GM18505 (cell line): ENCODE data around the gene EGFL8.

Source experiments
- ATAC-seq: cut with Tn5 transposase; IDR thresholded peaks from one replicate; pipeline ENCODE4 v1.9.1; 2021; ENCODE audit not compliant: unreplicated experiment
- POLR2A ChIP-seq: IDR thresholded peaks from 4 replicates; pipeline ENCODE4 v1.6.1; 2011; ENCODE audit warnings: borderline replicate concordance; ENCODE audit not compliant: insufficient read depth, insufficient read length; ENCODE audit errors: extremely low read depth

The EGFL8 gene

DNA sequence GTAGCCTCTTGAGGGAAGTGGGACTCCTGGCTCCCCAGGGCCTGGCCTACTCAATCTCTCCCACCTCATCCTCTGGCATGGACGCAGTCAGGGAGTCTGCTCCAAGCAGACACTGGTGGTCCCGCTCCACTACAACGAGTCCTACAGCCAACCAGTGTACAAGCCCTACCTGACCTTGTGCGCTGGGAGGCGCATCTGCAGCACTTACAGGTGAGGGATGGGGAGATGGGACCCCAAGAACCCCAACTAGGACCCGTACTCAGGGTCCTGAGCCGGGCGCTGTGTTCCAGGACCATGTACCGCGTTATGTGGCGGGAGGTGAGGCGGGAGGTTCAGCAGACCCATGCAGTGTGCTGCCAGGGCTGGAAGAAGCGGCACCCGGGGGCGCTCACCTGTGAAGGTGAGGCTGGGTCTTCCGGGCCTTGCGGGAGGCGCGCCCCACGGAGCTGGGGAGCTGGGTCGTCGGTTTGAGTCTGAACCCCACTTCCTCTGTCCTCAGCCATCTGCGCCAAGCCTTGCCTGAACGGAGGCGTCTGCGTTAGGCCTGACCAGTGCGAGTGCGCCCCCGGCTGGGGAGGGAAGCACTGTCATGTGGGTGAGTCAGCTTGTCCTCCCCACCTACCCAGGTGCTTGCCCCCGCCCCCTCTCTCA is 2.1 kb downstream of the EGFL8 start:
- TF ChIP-seq POLR2A, result no peak
- no peak for ATAC-seq

DNA sequence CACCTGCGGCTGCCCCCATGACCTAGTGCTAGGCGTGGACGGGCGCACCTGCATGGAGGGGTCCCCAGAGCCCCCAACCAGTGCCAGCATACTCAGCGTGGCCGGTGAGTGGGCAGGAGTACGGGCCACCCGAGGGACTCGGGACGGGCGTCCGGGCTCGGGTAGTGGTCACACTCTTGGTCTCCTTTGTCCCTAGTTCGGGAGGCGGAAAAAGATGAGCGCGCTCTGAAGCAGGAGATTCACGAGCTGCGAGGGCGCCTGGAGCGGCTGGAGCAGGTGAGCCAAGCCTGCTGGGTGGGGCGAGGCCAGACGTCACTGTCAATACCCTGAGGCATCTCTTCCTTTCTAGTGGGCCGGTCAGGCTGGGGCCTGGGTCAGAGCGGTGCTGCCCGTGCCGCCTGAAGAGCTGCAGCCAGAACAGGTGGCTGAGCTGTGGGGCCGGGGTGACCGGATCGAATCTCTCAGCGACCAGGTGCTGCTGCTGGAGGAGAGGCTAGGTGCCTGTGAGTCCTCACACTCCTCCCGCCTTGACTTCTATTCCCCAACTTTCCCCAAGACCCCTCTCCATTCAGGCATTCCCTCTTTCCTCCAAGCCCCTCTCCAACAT is 2.9 kb downstream of the EGFL8 start:
- no peak for ATAC-seq
- TF ChIP-seq POLR2A, result no peak

DNA sequence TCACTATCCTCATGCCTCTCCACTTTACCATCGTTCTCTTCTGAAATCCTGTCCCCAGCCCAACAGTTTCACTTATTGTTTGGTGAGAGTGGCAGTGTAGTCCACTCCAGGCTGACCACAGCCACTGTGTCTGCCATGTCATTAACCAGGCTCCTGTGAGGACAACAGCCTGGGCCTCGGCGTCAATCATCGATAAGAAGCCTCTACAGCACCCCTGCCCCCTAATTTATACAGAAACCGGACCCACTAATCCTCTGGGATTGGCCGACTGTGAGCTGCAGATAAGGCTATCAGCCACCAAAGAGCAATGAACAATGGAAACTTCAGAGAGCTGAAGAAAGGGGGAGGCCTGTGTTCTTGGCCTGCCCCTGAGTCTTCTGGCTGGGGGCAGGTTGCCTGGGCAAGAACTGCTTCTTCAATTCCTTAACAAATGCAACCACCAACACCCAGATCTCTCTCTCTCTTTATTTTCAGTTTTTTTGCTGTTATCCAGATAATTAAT is 3.4 kb downstream of the EGFL8 start:
- TF ChIP-seq POLR2A, result no peak
- no peak for ATAC-seq

DNA sequence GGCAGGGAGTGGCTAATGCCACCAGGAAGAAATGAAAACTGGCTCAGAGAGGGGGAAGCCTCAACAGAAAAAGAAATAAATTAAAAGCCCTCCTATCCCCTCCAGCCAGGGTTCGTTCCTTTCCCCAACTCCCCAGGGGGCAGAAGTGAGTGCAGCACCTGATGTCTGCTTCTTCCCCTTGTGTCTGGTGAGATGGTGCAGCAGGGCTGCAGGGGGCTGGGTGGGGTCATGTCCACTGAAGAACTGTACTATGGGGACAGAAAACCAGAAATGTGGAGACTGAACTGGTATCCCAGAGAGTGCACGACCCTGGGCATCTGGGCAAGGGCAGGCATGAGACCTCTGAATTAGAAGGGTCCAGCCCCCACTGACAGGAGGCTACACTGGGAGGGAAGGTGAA is 4.0 kb downstream of the EGFL8 start:
- no peak for TF ChIP-seq POLR2A

DNA sequence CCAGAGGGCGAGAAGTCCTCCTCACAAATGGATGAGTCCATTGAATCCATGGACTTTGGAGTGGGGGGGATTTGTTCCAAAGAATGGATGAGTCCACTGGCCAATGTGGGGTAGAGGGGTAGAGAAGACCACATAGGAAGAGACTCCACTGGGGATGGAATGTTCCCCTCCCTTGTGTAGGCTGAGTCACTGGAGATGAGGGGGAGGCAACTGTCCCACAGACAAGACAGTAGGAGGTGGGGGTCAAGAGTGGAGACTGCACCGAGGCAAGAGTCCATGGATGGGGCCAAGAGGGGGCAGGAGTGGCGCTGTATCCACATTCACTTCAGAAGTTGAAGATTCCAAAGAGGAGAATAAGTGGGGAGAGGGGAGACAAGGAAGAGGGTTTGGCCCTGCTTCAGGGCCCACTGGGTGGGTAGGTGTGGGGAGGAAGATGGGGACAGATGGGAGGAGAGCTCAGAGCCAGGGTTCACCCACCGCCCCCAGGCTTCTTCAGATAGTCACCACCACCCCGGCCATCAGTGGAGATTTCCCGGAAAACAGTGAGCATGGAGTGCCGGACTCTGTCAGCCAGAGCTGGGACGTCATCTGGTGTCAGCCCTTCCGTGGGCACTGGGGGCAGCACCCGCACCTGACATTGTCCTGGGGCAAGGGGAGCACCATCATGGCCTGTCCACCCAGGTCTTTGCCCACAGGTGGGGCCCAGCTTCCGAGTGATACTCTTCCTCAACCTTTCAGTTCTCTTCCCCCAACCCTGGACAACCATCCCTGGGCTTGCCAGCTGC is 4.6 kb downstream of the EGFL8 start:
- TF ChIP-seq POLR2A, result no peak
- no peak for ATAC-seq

More for the DNA sequence above, 4.0 kb downstream of the EGFL8 start:
- no peak for ATAC-seq

DNA sequence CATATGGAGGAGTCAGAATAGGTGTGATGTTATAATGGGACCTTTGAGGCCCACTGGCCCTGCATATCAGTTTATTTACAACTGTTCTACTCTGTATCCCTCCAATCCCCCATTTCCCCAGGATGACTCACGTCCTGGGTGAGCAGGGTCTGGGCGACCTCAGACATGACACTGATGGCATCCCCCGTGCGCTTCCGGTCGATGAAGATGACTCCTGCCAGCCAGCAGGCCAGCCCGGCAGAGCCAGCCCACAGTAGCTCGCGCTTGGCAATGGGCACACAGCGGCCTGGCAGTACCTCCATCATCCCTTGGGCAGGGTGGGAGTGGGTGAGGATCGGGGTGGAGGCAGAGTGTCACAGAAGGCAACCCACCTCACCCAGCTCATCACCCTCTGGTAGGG is 5.9 kb downstream of the EGFL8 start:
- no peak for ATAC-seq

DNA sequence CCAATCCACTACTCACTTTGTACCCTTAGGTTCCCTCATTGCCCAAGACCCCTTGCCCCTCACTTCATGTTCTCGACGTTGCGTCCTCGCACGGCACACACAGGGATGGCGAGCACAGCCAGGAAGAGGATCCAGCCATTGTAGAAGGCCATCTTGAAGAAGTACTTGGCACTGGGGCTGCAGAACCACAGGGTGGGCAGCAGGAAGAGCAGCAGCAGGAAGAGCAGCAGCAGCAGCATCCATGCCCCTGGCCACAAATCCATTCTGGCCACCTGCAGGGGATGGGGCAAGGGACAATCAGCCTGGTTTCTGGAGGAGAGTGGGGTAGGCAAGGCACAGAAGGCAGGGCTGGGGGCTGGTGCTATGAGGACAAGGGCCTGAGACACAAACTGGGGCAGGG is 6.8 kb downstream of the EGFL8 start:
- ATAC-seq, result no peak
- no peak for TF ChIP-seq POLR2A

More for the DNA sequence above, 5.9 kb downstream of the EGFL8 start:
- TF ChIP-seq POLR2A, result no peak

DNA sequence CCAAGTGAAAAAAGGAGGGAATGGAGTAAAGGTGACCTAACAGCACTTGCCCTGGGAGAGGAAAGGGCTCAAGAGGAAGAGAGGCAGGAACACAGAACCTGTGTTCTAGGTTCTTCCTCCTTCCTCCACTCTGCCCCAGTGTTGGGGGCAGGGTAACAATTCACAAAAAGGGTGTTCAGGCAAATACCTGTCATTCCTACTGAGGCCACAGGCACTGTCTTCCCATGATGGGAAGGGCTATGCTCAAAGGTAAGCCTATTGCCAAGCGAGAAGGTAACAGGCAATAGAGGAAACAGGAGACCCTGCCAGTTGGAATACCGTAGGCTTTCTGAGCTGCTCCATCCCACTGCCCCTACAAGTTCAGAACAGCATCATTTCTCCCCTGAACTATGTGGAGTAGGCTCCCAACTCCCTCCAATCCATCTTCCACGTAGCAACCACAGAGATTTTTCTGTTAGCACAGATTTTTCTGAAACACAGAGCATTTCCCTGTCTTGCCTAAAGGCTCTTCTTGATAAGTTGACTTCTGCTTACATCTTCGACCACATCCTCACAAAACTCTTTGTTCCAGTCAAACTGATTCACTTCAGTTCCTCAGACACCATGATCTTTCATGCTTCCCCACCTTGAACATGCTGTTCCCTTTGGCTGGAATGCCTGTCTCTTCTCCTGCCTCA is 8.8 kb downstream of the EGFL8 start:
- no peak for TF ChIP-seq POLR2A
- ATAC-seq, result no peak

DNA sequence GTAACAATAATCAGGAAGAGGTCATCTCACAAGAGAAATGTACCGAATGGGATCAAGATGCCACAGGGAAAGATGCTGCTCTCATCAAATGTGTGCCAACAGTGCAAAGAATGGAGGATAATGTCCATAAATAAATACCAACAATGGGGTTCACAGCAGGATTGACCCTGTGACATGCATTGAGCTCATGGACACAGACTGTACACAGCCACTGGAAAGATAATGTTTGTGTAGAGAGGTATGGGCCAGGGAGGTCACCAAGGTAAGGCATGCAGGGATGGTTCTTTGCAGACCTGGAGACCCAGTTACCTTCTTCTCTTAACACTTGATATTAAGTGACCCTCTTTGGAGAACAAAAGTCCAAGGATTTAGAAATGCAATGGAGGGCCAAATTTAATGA is 10.0 kb downstream of the EGFL8 start:
- ATAC-seq, result no peak
- no peak for TF ChIP-seq POLR2A

DNA sequence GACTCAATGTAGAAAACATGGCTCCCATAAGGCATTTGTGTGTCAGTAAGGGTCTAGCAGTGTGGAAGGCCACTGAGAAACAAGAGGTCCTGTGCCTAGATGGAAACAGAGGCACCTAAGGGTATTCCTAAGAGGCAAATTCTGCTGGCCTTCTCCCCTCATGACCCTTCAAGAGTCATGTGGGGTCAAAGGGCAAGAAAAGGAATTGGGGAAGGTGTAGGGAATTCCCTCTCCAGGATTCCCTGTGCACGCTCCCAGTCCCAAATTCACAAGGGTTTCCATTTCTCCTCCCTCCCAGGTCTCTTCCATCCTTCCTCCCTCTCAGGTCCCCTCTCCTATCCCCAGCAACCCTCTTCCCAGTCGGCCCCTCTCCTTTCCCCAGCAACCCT is 10.9 kb downstream of the EGFL8 start:
- ATAC-seq, result no peak
- TF ChIP-seq POLR2A, result no peak

DNA sequence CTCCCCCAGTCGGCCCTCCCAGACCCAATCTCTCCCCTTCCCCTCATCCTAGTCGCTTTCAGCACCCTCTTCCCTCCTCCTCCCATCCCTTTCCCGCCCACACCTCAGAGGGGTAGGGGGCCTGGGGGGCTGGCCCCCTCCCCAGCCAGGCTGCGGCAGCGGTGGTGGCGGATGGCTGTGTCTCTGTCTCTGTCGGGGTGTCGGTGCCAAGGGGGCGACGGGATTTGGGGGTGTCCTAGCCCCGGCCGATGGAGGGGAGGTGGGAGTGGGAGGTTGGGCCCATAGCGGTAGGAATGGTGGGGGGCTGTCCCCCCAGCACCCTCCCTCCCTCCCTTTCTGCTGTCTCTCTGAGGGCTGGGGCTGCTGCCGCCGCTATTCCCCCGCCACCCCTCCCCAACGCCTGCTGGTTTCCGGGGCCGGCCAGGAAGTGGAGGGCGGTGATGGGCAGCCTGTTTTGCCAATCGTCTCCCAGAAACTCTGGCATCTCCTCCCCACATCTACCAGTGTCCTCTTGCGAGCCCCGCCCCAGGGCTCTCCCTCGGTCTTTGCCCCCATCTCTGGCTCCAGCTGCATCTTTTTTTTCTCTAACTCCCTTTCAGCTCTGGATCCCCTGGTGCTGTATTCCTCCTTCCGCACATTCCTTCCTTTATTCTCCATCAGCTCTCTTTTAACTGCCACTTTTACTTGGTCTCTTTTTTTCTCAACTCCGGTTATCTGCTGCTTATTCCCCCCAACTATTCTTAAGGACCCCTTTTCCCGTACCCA is 11.5 kb downstream of the EGFL8 start, which contains the start of gene AGPAT1:
AGPAT1 (minus strand) TSS at position 374 of the 765 bp plus-strand sequence. CDS start 4,588 bp downstream, outside the sequence.
- peak; percentile 67 for TF ChIP-seq POLR2A
- ATAC-seq, result peak; percentile 44

DNA sequence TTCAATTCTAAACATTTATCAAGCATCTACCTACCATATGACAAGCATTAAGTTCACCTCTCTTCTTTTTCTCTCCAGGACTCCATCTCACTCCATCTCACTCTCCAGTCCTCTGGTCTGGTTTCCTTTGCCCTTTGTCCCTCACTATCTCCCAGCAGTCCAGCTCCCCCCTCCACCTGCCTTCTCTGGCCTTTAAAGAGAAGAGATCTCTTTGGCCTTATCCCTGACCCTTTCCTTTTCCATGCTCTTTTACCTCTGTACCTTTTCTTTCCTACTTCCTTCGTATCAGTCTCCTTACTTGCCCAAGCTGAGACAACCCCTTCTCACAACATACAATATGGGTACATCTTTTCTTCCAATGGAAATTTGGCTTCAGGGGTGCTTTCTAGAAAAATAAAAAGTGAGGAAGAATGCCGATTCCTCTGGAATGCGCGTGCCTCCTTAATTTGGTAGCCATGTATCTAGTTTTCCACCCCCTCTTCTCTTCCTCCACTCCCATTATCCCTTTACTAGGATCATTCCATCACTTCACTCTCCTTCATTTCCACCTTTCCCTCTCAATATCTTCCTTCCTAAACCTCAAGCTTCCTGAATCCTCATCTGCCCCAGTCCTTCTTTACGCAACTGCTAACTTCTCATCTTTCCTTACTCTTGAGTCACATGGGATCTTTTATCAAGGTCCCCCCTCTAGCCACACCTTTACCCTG is 12.2 kb downstream of the EGFL8 start:
- ATAC-seq, result no peak
- TF ChIP-seq POLR2A, result no peak
